ENCODE measurements around the gene EXOC4. TPM values are rescaled to one million over a fixed set of nuclear protein-coding genes. Genes with fewer than 3 reads are reported as not detected.

EXOC4 gene
- total RNA-seq, 1 donor from 2014 or later: 94.0 TPM

- no peak for TF ChIP-seq CTCF (IDR thresholded peaks at IDR 0.05; ENCODE audit: unreplicated experiment)
- H3K4me1 Mint-ChIP-seq (ENCODE audit: unreplicated experiment): no peaks in the 10 kb centered on the region
- H3K27ac Mint-ChIP-seq (ENCODE audit: unreplicated experiment): no peak overlapping the region
- no peaks in the 10 kb centered on the region for H3K9me3 Mint-ChIP-seq (ENCODE audit: unreplicated experiment)
- DNase-seq (ENCODE audit: low spot score): no peak
- peaks cover 31% of the 10 kb centered on the region for H3K36me3 Mint-ChIP-seq (ENCODE audit: low read depth, unreplicated experiment)
- H3K4me3 Mint-ChIP-seq (ENCODE audit: unreplicated experiment): no peak overlapping the region
- H3K27me3 Mint-ChIP-seq (ENCODE audit: unreplicated experiment): peaks cover 3% of the 10 kb centered on the region
Observed at GRCh38 chr7:134068670-134069069, 815.8 kb downstream of the EXOC4 start.

- DNase-seq (ENCODE audit: low spot score): no peak
- peaks cover 3% of the 10 kb centered on the region for H3K27me3 Mint-ChIP-seq (ENCODE audit: unreplicated experiment)
- TF ChIP-seq CTCF (IDR thresholded peaks at IDR 0.05; ENCODE audit: unreplicated experiment): no peak
- no peaks in the 10 kb centered on the region for H3K9me3 Mint-ChIP-seq (ENCODE audit: unreplicated experiment)
- no peak overlapping the region for H3K27ac Mint-ChIP-seq (ENCODE audit: unreplicated experiment)
- H3K36me3 Mint-ChIP-seq (ENCODE audit: low read depth, unreplicated experiment): peaks cover 29% of the 10 kb centered on the region
- H3K4me3 Mint-ChIP-seq (ENCODE audit: unreplicated experiment): no peak overlapping the region
- no peaks in the 10 kb centered on the region for H3K4me1 Mint-ChIP-seq (ENCODE audit: unreplicated experiment)
Observed at GRCh38 chr7:134069187-134069586, 816.3 kb downstream of the EXOC4 start.

- peaks cover under 1% of the 10 kb centered on the region for H3K9me3 Mint-ChIP-seq (ENCODE audit: unreplicated experiment)
- DNase-seq (ENCODE audit: low spot score): no peak
- H3K4me3 Mint-ChIP-seq (ENCODE audit: unreplicated experiment): no peak overlapping the region
- TF ChIP-seq CTCF (IDR thresholded peaks at IDR 0.05; ENCODE audit: unreplicated experiment): no peak
- peaks cover 35% of the 10 kb centered on the region for H3K36me3 Mint-ChIP-seq (ENCODE audit: low read depth, unreplicated experiment)
- no peak overlapping the region for H3K27ac Mint-ChIP-seq (ENCODE audit: unreplicated experiment)
- no peaks in the 10 kb centered on the region for H3K4me1 Mint-ChIP-seq (ENCODE audit: unreplicated experiment)
- H3K27me3 Mint-ChIP-seq (ENCODE audit: unreplicated experiment): peaks cover 3% of the 10 kb centered on the region
Observed at GRCh38 chr7:134070673-134071072, 817.8 kb downstream of the EXOC4 start.

GRCh38 chr7:134071355-134072331, 818.8 kb downstream of the EXOC4 start:
- Mint-ChIP-seq H3K4me1 (ENCODE audit: unreplicated experiment) (no peaks in the 10 kb centered on the region), H3K27ac (ENCODE audit: unreplicated experiment) (no peak overlapping the region)

More at GRCh38 chr7:134071355-134072331, 818.8 kb downstream of the EXOC4 start:
- no peak for TF ChIP-seq CTCF (IDR thresholded peaks at IDR 0.05; ENCODE audit: unreplicated experiment)
- DNase-seq (ENCODE audit: low spot score): no peak
- H3K9me3 Mint-ChIP-seq (ENCODE audit: unreplicated experiment): peaks cover 4% of the 10 kb centered on the region
- no peak overlapping the region for H3K4me3 Mint-ChIP-seq (ENCODE audit: unreplicated experiment)
- H3K36me3 Mint-ChIP-seq (ENCODE audit: low read depth, unreplicated experiment): peaks cover 35% of the 10 kb centered on the region
- peaks cover 5% of the 10 kb centered on the region for H3K27me3 Mint-ChIP-seq (ENCODE audit: unreplicated experiment)
